ENCODE results near the gene DDIT4L. TPM values are rescaled to one million over a fixed set of nuclear protein-coding genes. Genes with fewer than 3 reads are reported as not detected.

DDIT4L gene
- 2.1 TPM in 2 replicates for polyA plus RNA-seq (2012; rRNA removed)
- 3.1 and 3.4 TPM in 2 replicates for polyA plus RNA-seq (2012; cell fraction: cytosol; rRNA removed)
- 1.1 and 1.7 TPM in 2 replicates for polyA plus RNA-seq (2012; cell fraction: nucleus; rRNA removed)

DNA sequence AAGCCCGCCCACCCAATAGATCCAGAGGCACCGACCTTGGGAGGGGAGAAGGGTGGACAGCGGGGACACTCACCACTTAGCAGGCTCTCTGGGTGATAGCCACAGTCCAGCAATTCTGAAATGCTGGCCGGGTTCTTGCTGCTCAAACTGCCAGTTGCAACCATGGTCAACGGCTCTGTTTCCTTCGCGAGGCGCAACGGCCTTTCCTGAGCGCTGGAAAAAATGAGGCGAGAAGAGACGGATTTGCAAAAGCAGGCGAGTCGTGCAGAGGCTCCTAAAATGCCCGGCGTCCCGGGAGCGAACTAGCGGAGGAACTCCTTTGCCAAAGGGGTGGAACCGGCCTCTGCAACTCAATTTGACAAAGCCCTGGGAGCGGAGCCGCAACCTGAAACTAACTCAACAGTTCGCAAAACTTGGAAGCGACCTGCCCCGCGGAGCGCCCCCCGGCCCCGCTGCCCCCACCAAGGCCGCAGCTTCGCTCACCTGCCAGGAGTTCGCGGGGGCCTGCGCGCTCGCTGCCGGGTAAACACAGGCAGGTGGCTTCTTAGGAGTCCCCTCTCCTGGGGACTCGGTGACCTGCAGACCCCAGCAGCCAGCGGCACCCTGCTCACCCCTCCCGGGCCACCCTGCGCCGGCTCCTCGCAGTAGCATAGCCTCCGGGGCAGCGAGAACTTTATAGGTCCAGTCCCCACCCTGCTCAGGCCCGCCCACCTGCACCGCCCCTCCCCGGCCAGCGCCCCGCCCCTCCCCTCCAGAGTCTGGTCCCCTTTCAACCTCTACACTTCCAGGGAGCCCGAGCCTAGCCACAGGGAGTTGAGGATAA lies at the start of gene DDIT4L:
Gene DDIT4L, minus strand, starts transcription at position 649 of the 823 bp plus-strand sequence. Its CDS starts 485 bp downstream, at position 164.
- peak within 1 kb of the TSS; percentile 93 for H2AFZ ChIP-seq (ENCODE audit: low read depth)
- peak; percentile 72 for DNase-seq
- no peaks in the 10 kb centered on the region for H3K79me2 ChIP-seq (ENCODE audit: insufficient read depth)
- H3K9me2 ChIP-seq: no peaks in the 10 kb centered on the region
- peaks cover 0 to 4% of the 10 kb centered on the region in 2 experiments; a peak in 1 of 4 replicates for H3K4me1 ChIP-seq (ENCODE audit: control insufficient read depth in 1 of 2, insufficient read depth in 2 of 2, low read depth in 1 of 2, low read length in 1 of 2)
- no peaks in the 10 kb centered on the region for H3K9me3 ChIP-seq
- peak within 1 kb of the TSS; percentile 39 for H3K9ac ChIP-seq
- peak within 1 kb of the TSS; percentile 92 for H3K4me2 ChIP-seq
- TF ChIP-seq USF2 (IDR thresholded peaks at IDR 0.05; ENCODE audit: borderline replicate concordance, low read depth, low read length): no peak
- TF ChIP-seq, protein P1, sequence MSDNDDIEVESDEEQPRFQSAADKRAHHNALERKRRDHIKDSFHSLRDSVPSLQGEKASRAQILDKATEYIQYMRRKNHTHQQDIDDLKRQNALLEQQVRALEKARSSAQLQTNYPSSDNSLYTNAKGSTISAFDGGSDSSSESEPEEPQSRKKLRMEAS (IDR thresholded peaks at IDR 0.05; ENCODE audit: low read depth): 0 out of 2 replicates have a peak, but pooled peaks have one; percentile 18
- TF ChIP-seq, protein P2, sequence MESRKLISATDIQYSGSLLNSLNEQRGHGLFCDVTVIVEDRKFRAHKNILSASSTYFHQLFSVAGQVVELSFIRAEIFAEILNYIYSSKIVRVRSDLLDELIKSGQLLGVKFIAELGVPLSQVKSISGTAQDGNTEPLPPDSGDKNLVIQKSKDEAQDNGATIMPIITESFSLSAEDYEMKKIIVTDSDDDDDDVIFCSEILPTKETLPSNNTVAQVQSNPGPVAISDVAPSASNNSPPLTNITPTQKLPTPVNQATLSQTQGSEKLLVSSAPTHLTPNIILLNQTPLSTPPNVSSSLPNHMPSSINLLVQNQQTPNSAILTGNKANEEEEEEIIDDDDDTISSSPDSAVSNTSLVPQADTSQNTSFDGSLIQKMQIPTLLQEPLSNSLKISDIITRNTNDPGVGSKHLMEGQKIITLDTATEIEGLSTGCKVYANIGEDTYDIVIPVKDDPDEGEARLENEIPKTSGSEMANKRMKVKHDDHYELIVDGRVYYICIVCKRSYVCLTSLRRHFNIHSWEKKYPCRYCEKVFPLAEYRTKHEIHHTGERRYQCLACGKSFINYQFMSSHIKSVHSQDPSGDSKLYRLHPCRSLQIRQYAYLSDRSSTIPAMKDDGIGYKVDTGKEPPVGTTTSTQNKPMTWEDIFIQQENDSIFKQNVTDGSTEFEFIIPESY (IDR thresholded peaks at IDR 0.05; ENCODE audit: borderline replicate concordance, low read depth): no peak
- peak; percentile 28; the same call in 1 of the 2 replicates for TF ChIP-seq SIN3A (IDR thresholded peaks at IDR 0.05; ENCODE audit: borderline replicate concordance, low read depth, low read length)
- no peak for TF ChIP-seq EZH2phosphoT487 (IDR thresholded peaks at IDR 0.05; ENCODE audit: borderline replicate concordance, low read depth)
- TF ChIP-seq POLR2AphosphoS5 (IDR thresholded peaks at IDR 0.05; ENCODE audit: low read depth, low read length): 0 out of 2 replicates have a peak, but pooled peaks have one; percentile 36
- TF ChIP-seq YY1 (IDR thresholded peaks at IDR 0.05; ENCODE audit: low read depth): 0 out of 2 replicates have a peak, but pooled peaks have one; percentile 26
- H4K20me1 ChIP-seq (ENCODE audit: insufficient read depth): no peaks in the 10 kb centered on the region
- WGBS (ENCODE audit: low lambda C conversion rate): 7% methylated on average over 26 of the region's 51 CpGs
- H3K27ac ChIP-seq (ENCODE audit: low read depth in 2 of 2, low read length in 1 of 2): no peak within 1 kb of the TSS
- peaks cover 0 to 2% of the 10 kb centered on the region in 2 experiments for H3K36me3 ChIP-seq (replicated peaks in 1 of 2; ENCODE audit: control insufficient read depth in 1 of 2, insufficient read depth in 2 of 2, low read length in 1 of 2)
- H3K27me3 ChIP-seq (ENCODE audit: insufficient read depth): no peaks in the 10 kb centered on the region
- H3K4me3 ChIP-seq (ENCODE audit: low read depth in 2 of 2, low read length in 1 of 2): peak within 1 kb of the TSS; percentile 65 to 66
- ChIA-PET POLR2A (no interaction called here), CTCF (no interaction called here)
- H3F3A ChIP-seq (replicated peaks; ENCODE audit: insufficient read depth): no peaks in the 10 kb centered on the region

DNA sequence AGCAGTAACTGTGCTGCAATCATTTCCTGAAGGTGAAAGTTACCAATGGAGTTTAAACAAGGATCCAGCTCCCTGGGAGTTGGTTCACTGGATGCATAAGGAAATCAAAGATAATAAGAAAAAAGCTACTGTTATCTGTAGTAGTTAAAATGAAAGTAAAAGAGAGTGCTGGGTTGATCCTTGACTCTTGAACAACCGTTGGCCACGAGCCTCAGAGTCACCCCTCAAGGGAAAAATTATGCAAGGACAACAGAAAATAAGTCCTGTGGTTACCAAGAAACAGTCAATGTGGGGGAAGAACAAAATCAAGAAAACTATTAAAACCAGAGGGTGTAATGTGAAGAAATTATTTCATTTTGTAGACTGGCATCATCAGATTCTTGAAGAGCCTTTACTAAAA lies 49.7 kb upstream of the DDIT4L start:
- no peak overlapping the region for H3K27ac ChIP-seq (ENCODE audit: low read depth in 2 of 2, low read length in 1 of 2)
- no peaks in the 10 kb centered on the region for H4K20me1 ChIP-seq (ENCODE audit: insufficient read depth)
- H3K36me3 ChIP-seq (replicated peaks in 1 of 2; ENCODE audit: control insufficient read depth in 1 of 2, insufficient read depth in 2 of 2, low read length in 1 of 2): no peaks in the 10 kb centered on the region
- H3K4me1 ChIP-seq (ENCODE audit: control insufficient read depth in 1 of 2, insufficient read depth in 2 of 2, low read depth in 1 of 2, low read length in 1 of 2): no peaks in the 10 kb centered on the region
- no peak overlapping the region for H3K4me3 ChIP-seq (ENCODE audit: low read depth in 2 of 2, low read length in 1 of 2)
- H3K79me2 ChIP-seq (ENCODE audit: insufficient read depth): no peaks in the 10 kb centered on the region
- no peaks in the 10 kb centered on the region for H3F3A ChIP-seq (replicated peaks; ENCODE audit: insufficient read depth)
- no peak overlapping the region for H3K4me2 ChIP-seq
- ChIA-PET CTCF (no interaction called here), POLR2A (no interaction called here)
- H3K27me3 ChIP-seq (ENCODE audit: insufficient read depth): no peaks in the 10 kb centered on the region
- H3K9me2 ChIP-seq: no peaks in the 10 kb centered on the region
- TF ChIP-seq SIN3A (IDR thresholded peaks at IDR 0.05; ENCODE audit: borderline replicate concordance, low read depth, low read length): no peak
- TF ChIP-seq YY1 (IDR thresholded peaks at IDR 0.05; ENCODE audit: low read depth): no peak
- no peak for TF ChIP-seq ELF1 (IDR thresholded peaks at IDR 0.05)
- no peak for TF ChIP-seq TCF12 (IDR thresholded peaks at IDR 0.05)
- no peak for TF ChIP-seq USF1 (IDR thresholded peaks at IDR 0.05; ENCODE audit: borderline replicate concordance, low read depth)
- TF ChIP-seq RCOR1 (IDR thresholded peaks at IDR 0.05; ENCODE audit: low read length): no peak
- no peak for TF ChIP-seq RFX5 (IDR thresholded peaks at IDR 0.05; ENCODE audit: low read length)
- TF ChIP-seq POLR2AphosphoS5 (IDR thresholded peaks at IDR 0.05; ENCODE audit: low read depth, low read length): no peak
- TF ChIP-seq, protein P2 (IDR thresholded peaks at IDR 0.05; ENCODE audit: borderline replicate concordance, low read depth): no peak
- no peak for TF ChIP-seq TEAD4 (IDR thresholded peaks at IDR 0.05; ENCODE audit: borderline replicate concordance, insufficient read depth)
- no peak for TF ChIP-seq FOSL2 (IDR thresholded peaks at IDR 0.05; ENCODE audit: borderline replicate concordance, low read depth)
- no peak for TF ChIP-seq FOXM1 (IDR thresholded peaks at IDR 0.05; ENCODE audit: low read depth)
- TF ChIP-seq, protein P1 (IDR thresholded peaks at IDR 0.05; ENCODE audit: low read depth): no peak
- no peak for TF ChIP-seq MEF2A (IDR thresholded peaks at IDR 0.05; ENCODE audit: borderline replicate concordance, low read depth)
- no peak for DNase-seq
- no peaks in the 10 kb centered on the region for H3K9me3 ChIP-seq
- H2AFZ ChIP-seq (ENCODE audit: low read depth): peak overlapping the region; percentile 17; the same call in 1 of the 2 replicates
- H3K9ac ChIP-seq: no peak overlapping the region
- 10% methylated on average over 2 of the region's 2 CpGs for WGBS (ENCODE audit: low lambda C conversion rate)
